Uterus (tissue), 2 donors: ENCODE data around the gene ATL3.

Experiments used
- POLR2A ChIP-seq, 2 donors: fragments of 450-650 bp; IDR thresholded peaks; one replicate each; pipeline ENCODE4 v1.6.1; 2016; ENCODE audit warnings: antibody characterized with exemption in 2 of 2, mild to moderate bottlenecking in 1 of 2, moderate library complexity in 1 of 2
- TF ChIP-seq, protein P1 (sequence below), 4 experiments: fragments of 200-600 bp in 2 of 4; fragments of 450-650 bp in 2 of 4; sonication (generic) in 2 of 4; IDR thresholded peaks; one replicate each; pipeline ENCODE4 v1.5.1; 2016 to 2019; ENCODE audit warnings: antibody characterized with exemption in 4 of 4, mild to moderate bottlenecking in 2 of 4, moderate library complexity in 1 of 4

DNA sequence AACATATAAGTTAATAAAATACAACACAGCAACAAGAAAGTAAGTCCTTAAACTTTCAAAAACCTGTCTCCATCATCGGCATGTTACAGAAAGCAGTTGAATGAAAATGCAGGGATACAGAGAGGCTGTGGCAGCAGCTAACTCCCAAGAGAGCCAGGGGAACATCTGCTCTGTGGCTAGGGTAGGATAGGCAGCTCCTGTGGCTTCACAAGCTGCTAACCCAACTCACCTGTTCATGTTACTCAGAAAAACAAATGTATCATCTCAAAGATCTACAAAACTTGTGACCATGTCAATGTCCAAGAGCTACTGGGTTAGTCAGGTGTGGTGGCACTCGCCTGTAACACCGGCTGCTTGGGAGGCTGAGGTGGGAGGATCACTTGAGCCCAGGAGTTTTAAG, 41.8 kb downstream of the ATL3 start:
- TF ChIP-seq, protein P1, sequence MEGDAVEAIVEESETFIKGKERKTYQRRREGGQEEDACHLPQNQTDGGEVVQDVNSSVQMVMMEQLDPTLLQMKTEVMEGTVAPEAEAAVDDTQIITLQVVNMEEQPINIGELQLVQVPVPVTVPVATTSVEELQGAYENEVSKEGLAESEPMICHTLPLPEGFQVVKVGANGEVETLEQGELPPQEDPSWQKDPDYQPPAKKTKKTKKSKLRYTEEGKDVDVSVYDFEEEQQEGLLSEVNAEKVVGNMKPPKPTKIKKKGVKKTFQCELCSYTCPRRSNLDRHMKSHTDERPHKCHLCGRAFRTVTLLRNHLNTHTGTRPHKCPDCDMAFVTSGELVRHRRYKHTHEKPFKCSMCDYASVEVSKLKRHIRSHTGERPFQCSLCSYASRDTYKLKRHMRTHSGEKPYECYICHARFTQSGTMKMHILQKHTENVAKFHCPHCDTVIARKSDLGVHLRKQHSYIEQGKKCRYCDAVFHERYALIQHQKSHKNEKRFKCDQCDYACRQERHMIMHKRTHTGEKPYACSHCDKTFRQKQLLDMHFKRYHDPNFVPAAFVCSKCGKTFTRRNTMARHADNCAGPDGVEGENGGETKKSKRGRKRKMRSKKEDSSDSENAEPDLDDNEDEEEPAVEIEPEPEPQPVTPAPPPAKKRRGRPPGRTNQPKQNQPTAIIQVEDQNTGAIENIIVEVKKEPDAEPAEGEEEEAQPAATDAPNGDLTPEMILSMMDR (IDR thresholded peaks at IDR 0.05) = no peak
- TF ChIP-seq POLR2A (IDR thresholded peaks at IDR 0.05) = no peak
